Keratinocyte (primary cell): ENCODE results near the gene FBXW9. TPM values are rescaled to one million over a fixed set of nuclear protein-coding genes. Genes with fewer than 3 reads are reported as not detected.

Experiments
- DNase-seq: peaks from one replicate; pipeline ENCODE4 v3.0.0-alpha.2; 2011; ENCODE audit warnings: low read depth, missing footprints, low spot score
- FAIRE-seq: peaks from 2 replicates; lab custom pipeline; 2011; peaks lifted over from hg19 to GRCh38; lab: Jason Lieb, UNC
- H2AFZ ChIP-seq: 2 replicates; pipeline ENCODE4 v1.6.0; 2012; ENCODE audit warnings: low read length, control low read depth, inconsistent platforms; ENCODE audit not compliant: control insufficient read depth
- H3K27ac ChIP-seq: 2 replicates; pipeline ENCODE4 v1.5.1; 2011; ENCODE audit warnings: low read length; ENCODE audit not compliant: control insufficient read depth, insufficient read depth
- H3K27me3 ChIP-seq: 3 replicates; pipeline ENCODE4 v1.6.0; 2011; ENCODE audit warnings: low read length; ENCODE audit not compliant: control insufficient read depth, insufficient read depth; ENCODE audit errors: extremely low read depth
- H3K36me3 ChIP-seq, 2 experiments: 2 replicates in 1 of 2; 3 replicates in 1 of 2; pipeline ENCODE4 v1.5.1; 2011; ENCODE audit warnings: low read length in 2 of 2, mild to moderate bottlenecking in 1 of 2; ENCODE audit not compliant: control insufficient read depth in 2 of 2, insufficient read depth in 2 of 2; ENCODE audit errors: extremely low read depth in 1 of 2
- H3K4me1 ChIP-seq: 3 replicates; pipeline ENCODE4 v1.5.1; 2011; ENCODE audit warnings: low read length; ENCODE audit not compliant: control insufficient read depth, insufficient read depth; ENCODE audit errors: extremely low read depth
- H3K4me2 ChIP-seq: 3 replicates; pipeline ENCODE4 v1.6.0; 2011; ENCODE audit warnings: low read depth, low read length; ENCODE audit not compliant: control insufficient read depth, insufficient read depth; ENCODE audit errors: extremely low read depth
- H3K4me3 ChIP-seq, 3 experiments: fragments of 200-600 bp in 1 of 3; sonication (generic) in 1 of 3; 2 replicates in 2 of 3; 3 replicates in 1 of 3; pipeline ENCODE4 v1.5.1; 2011 to 2016; ENCODE audit warnings: low read length in 3 of 3, mild to moderate bottlenecking in 3 of 3, control low read depth in 2 of 3, inconsistent platforms in 1 of 3, low read depth in 1 of 3, mixed read lengths in 1 of 3, mixed run types in 1 of 3, moderate library complexity in 1 of 3; ENCODE audit not compliant: control insufficient read depth in 2 of 3, insufficient read depth in 2 of 3; ENCODE audit errors: extremely low read depth in 1 of 3
- H3K79me2 ChIP-seq: 2 replicates; pipeline ENCODE4 v1.6.0; 2012; ENCODE audit warnings: low read length; ENCODE audit not compliant: control insufficient read depth, insufficient read depth
- H3K9ac ChIP-seq: 3 replicates; pipeline ENCODE4 v1.6.0; 2011; ENCODE audit warnings: low read length; ENCODE audit not compliant: control insufficient read depth, insufficient read depth; ENCODE audit errors: extremely low read depth
- H3K9me1 ChIP-seq: 3 replicates; pipeline ENCODE4 v1.6.0; 2011; ENCODE audit warnings: low read length; ENCODE audit not compliant: control insufficient read depth, insufficient read depth; ENCODE audit errors: extremely low read depth
- H3K9me3 ChIP-seq: 2 replicates; pipeline ENCODE4 v1.5.1; 2012; ENCODE audit warnings: low read depth, low read length; ENCODE audit not compliant: control insufficient read depth
- H4K20me1 ChIP-seq: 3 replicates; pipeline ENCODE4 v1.6.0; 2011; ENCODE audit warnings: low read length; ENCODE audit not compliant: control insufficient read depth, insufficient read depth; ENCODE audit errors: extremely low read depth
- CTCF ChIP-seq, 3 experiments: IDR thresholded peaks in 1 of 3; conservative IDR thresholded peaks in 1 of 3; optimal IDR thresholded peaks in 1 of 3; 2 replicates in 2 of 3; 3 replicates in 1 of 3; pipeline versions ENCODE3 to v1.5.1; 2011; ENCODE audit warnings: low read length in 3 of 3, mild to moderate bottlenecking in 3 of 3, moderate library complexity in 2 of 3, control low read depth in 1 of 3, inconsistent platforms in 1 of 3; ENCODE audit not compliant: insufficient read depth in 2 of 3; ENCODE audit errors: extremely low read depth in 1 of 3
- EZH2 ChIP-seq: IDR thresholded peaks from one replicate; pipeline ENCODE4 v1.6.1; 2012; ENCODE audit warnings: inconsistent platforms, mild to moderate bottlenecking, low read length, moderate library complexity
- dilution Hi-C: fragments of 300-500 bp; cut with MboI; formaldehyde crosslinking; loops from one replicate; pipeline ENCODE4 v1.7.0; 2020; ENCODE audit warnings: low sequenced_read_pairs; ENCODE audit not compliant: extremely low pct_ligation_motif_present
- polyA plus RNA-seq, 5 experiments: library from polyadenylated mRNA; depleted of rRNA in 3 of 5; stranded (reverse) in 3 of 5; stranded (forward) in 1 of 5; unstranded in 1 of 5; fragments of >200 nt; gene quantifications; 1 replicate in 1 of 5; 2 replicates in 3 of 5; 3 replicates in 1 of 5; pipeline versions ENCODE4 v1.2.1 to v1.2.3, GENCODE V29; 2011 to 2012; ENCODE audit warnings: missing spikeins in 2 of 5, low read depth in 1 of 5, low replicate concordance in 1 of 5

Gene FBXW9
- polyA plus RNA-seq, 1 donor (not counting 4 experiments of a cell fraction or from before 2014, with no cell fraction given): 5.6 TPM

GRCh38 chr19:12664406-12665280, 31.8 kb downstream of the FBXW9 start:
- dilution Hi-C loops: no loop called here
- H3K9me1 ChIP-seq: peaks cover 3% of the 10 kb centered on the region
- H3K27ac ChIP-seq: no peak overlapping the region
- FAIRE-seq (no peak), DNase-seq (no peak)
- H3K79me2 ChIP-seq: peaks cover 31% of the 10 kb centered on the region
- H4K20me1 ChIP-seq: no peaks in the 10 kb centered on the region
- no peak overlapping the region for H3K4me3 ChIP-seq
- H3K4me2 ChIP-seq: no peak overlapping the region
- H3K27me3 ChIP-seq: no peaks in the 10 kb centered on the region
- TF ChIP-seq EZH2 (no peak), CTCF (optimal IDR thresholded peaks at IDR 0.05 in 1 of 3, IDR thresholded peaks at IDR 0.05 in 1 of 3, conservative IDR thresholded peaks at IDR 0.05 in 1 of 3; ENCODE audit: extremely low read depth in 1 of 3, insufficient read depth in 2 of 3, low read length in 3 of 3) (no peak)
- no peaks in the 10 kb centered on the region for H3K9me3 ChIP-seq
- no peak overlapping the region for H3K9ac ChIP-seq
- no peak overlapping the region for H2AFZ ChIP-seq
- H3K4me1 ChIP-seq: peaks cover 25% of the 10 kb centered on the region
- H3K36me3 ChIP-seq: peaks cover 17 to 23% of the 10 kb centered on the region in 2 experiments

- peaks cover 3% of the 10 kb centered on the region for H3K79me2 ChIP-seq
- H3K9ac ChIP-seq: no peak overlapping the region
- TF ChIP-seq CTCF (optimal IDR thresholded peaks at IDR 0.05 in 1 of 3, IDR thresholded peaks at IDR 0.05 in 1 of 3, conservative IDR thresholded peaks at IDR 0.05 in 1 of 3; ENCODE audit: extremely low read depth in 1 of 3, insufficient read depth in 2 of 3, low read length in 3 of 3) (no peak), EZH2 (no peak)
- no peaks in the 10 kb centered on the region for H3K27me3 ChIP-seq
- FAIRE-seq (no peak), DNase-seq (no peak)
- no peaks in the 10 kb centered on the region for H4K20me1 ChIP-seq
- H3K9me3 ChIP-seq: no peaks in the 10 kb centered on the region
- no peak overlapping the region for H3K4me3 ChIP-seq
- H3K9me1 ChIP-seq: peaks cover 3% of the 10 kb centered on the region
- no peak overlapping the region for H3K4me2 ChIP-seq
- peaks cover 4% of the 10 kb centered on the region for H3K4me1 ChIP-seq
- no peak overlapping the region for H3K27ac ChIP-seq
- H2AFZ ChIP-seq: no peak overlapping the region
- dilution Hi-C loops: no loop called here
- peaks cover 22% of the 10 kb centered on the region in 2 experiments for H3K36me3 ChIP-seq
These were observed 35.5 kb downstream of the FBXW9 start for GRCh38 chr19:12660980-12661379.
